Central memory CD4-positive, alpha-beta T cell (primary cell): ENCODE results near the gene KLHL40.

Experiments
- DNase-seq: peaks from one replicate; pipeline ENCODE4 v3.0.0; 2022

The KLHL40 gene

GRCh38 chr3:42728668-42729364, 43.5 kb downstream of the KLHL40 start:
- DNase-seq, result no peak

GRCh38 chr3:42729404-42730145, 44.2 kb downstream of the KLHL40 start:
- no peak for DNase-seq

- no peak for DNase-seq
Measured at GRCh38 chr3:42730294-42730693, 45.0 kb downstream of the KLHL40 start.

- DNase-seq, result no peak
Measured at GRCh38 chr3:42730706-42731420, 45.5 kb downstream of the KLHL40 start.

- no peak for DNase-seq
Measured at GRCh38 chr3:42731476-42732195, 46.3 kb downstream of the KLHL40 start.

GRCh38 chr3:42732196-42732828, 47.0 kb downstream of the KLHL40 start:
- no peak for DNase-seq

GRCh38 chr3:42732829-42733459, 47.6 kb downstream of the KLHL40 start:
- no peak for DNase-seq

GRCh38 chr3:42733501-42734262, 48.3 kb downstream of the KLHL40 start:
- DNase-seq, result no peak

- no peak for DNase-seq
Measured at GRCh38 chr3:42734263-42734860, 49.0 kb downstream of the KLHL40 start.

- DNase-seq, result no peak
Measured at GRCh38 chr3:42735019-42735418, 49.7 kb downstream of the KLHL40 start.

- DNase-seq, result no peak
Measured at GRCh38 chr3:42735615-42736014, 50.3 kb downstream of the KLHL40 start.

GRCh38 chr3:42736081-42736480, 50.7 kb downstream of the KLHL40 start:
- no peak for DNase-seq

- no peak for DNase-seq
Measured at GRCh38 chr3:42736531-42736930, 51.2 kb downstream of the KLHL40 start.

- DNase-seq, result no peak
Measured at GRCh38 chr3:42739401-42740158, 54.2 kb downstream of the KLHL40 start.

GRCh38 chr3:42741796-42742195, 56.5 kb downstream of the KLHL40 start:
- no peak for DNase-seq
